Esophagus squamous epithelium (tissue), 4 donors: ENCODE results near the gene TDRD9.

ENCODE experiments used
- CTCF ChIP-seq, 6 experiments: fragments of 450-650 bp in 4 of 6; fragments of 200-600 bp in 2 of 6; sonication (generic) in 2 of 6; IDR thresholded peaks; one replicate each; pipeline ENCODE4 v1.5.1; 2016 to 2019; ENCODE audit warnings: antibody characterized with exemption in 6 of 6, mild to moderate bottlenecking in 4 of 6, moderate library complexity in 4 of 6
- POLR2A ChIP-seq, 4 donors: fragments of 450-650 bp; IDR thresholded peaks; one replicate each; pipeline ENCODE4 v1.6.1; 2017; ENCODE audit warnings: antibody characterized with exemption in 4 of 4, mild to moderate bottlenecking in 4 of 4, moderate library complexity in 3 of 4

GRCh38 chr14:103891667-103892215 lies 36.5 kb upstream of the TDRD9 start:
- TF ChIP-seq CTCF (IDR thresholded peaks at IDR 0.05) (no peak), POLR2A (IDR thresholded peaks at IDR 0.05) (no peak)
